SKM-1 (cell line): Measurements from ENCODE around the gene POMT2.
"Not testable (repeated sequence)": the region's sequence is repeated elsewhere in the genome, so short reads cannot be mapped to it uniquely, and the experiment has no call there.

ENCODE experiments used
- DNase-seq: peaks from one replicate; lab custom pipeline; 2025; ENCODE audit not compliant: unreplicated experiment; lab: John Stamatoyannopoulos, UW

POMT2 gene

GRCh38 chr14:77320238-77320935, at the start of gene POMT2:
TSS of gene POMT2 (minus strand) at chr14:77320883. CDS start at chr14:77320681, 202 bp downstream.
- DNase-seq, result no peak

GRCh38 chr14:77369285-77369684, 48.6 kb upstream of the POMT2 start:
- DNase-seq, result no peak

- no peak for DNase-seq
Observed at GRCh38 chr14:77364146-77364545, 43.5 kb upstream of the POMT2 start.

GRCh38 chr14:77359626-77360025, 38.9 kb upstream of the POMT2 start:
- DNase-seq, result no peak

GRCh38 chr14:77356899-77357298, 36.2 kb upstream of the POMT2 start:
- DNase-seq, result no peak

- no peak for DNase-seq
Observed at GRCh38 chr14:77355811-77356210, 35.1 kb upstream of the POMT2 start.

- no peak for DNase-seq
Observed at GRCh38 chr14:77353469-77354141, 32.9 kb upstream of the POMT2 start.

- peak; percentile 28 for DNase-seq
Observed at GRCh38 chr14:77347751-77348150, 27.1 kb upstream of the POMT2 start.

- no peak for DNase-seq
Observed at GRCh38 chr14:77346495-77346894, 25.8 kb upstream of the POMT2 start.

- DNase-seq, result no peak
Observed at GRCh38 chr14:77344377-77344996, 23.8 kb upstream of the POMT2 start.

- DNase-seq, result no peak
Observed at GRCh38 chr14:77343662-77344061, 23.0 kb upstream of the POMT2 start.

- no peak for DNase-seq
Observed at GRCh38 chr14:77342726-77343397, 22.2 kb upstream of the POMT2 start.

GRCh38 chr14:77340389-77340788, 19.7 kb upstream of the POMT2 start:
- DNase-seq, result no peak

GRCh38 chr14:77339407-77339806, 18.7 kb upstream of the POMT2 start:
- DNase-seq, result no peak

- no peak for DNase-seq
Observed at GRCh38 chr14:77338302-77338701, 17.6 kb upstream of the POMT2 start.

GRCh38 chr14:77337880-77338279, 17.2 kb upstream of the POMT2 start:
- no peak for DNase-seq

- DNase-seq, result not testable (repeated sequence)
Observed at GRCh38 chr14:77337255-77337654, 16.6 kb upstream of the POMT2 start.

- DNase-seq, result no peak
Observed at GRCh38 chr14:77335576-77335975, 14.9 kb upstream of the POMT2 start.

- no peak for DNase-seq
Observed at GRCh38 chr14:77329872-77330271, 9.2 kb upstream of the POMT2 start.

GRCh38 chr14:77327111-77327510, 6.4 kb upstream of the POMT2 start:
- DNase-seq, result no peak

GRCh38 chr14:77325746-77326094, 5.0 kb upstream of the POMT2 start:
- no peak for DNase-seq
